ENCODE results near the gene MYBPC2.

DNA sequence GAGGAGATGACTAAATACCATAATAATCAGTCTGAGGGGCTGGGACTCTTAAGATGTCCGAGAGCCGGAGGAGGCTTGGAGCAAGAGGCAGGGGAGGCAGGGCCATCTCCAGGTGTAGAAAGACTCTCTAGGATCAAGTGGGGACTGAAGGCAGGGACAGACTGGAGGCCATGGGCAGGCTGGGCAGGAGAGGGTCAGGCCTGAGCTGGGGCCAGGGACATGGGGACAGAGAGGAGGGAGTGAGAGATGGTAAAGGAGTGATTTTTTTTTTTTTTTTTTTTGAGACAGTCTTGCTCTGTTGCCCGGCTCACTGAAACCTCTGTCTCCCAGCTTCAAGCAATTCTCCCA lies 76.1 kb downstream of the MYBPC2 start:
- TF ChIP-seq EZH2 (IDR thresholded peaks at IDR 0.05; ENCODE audit: borderline replicate concordance, low read length), result no peak
- TF ChIP-seq, protein P1, sequence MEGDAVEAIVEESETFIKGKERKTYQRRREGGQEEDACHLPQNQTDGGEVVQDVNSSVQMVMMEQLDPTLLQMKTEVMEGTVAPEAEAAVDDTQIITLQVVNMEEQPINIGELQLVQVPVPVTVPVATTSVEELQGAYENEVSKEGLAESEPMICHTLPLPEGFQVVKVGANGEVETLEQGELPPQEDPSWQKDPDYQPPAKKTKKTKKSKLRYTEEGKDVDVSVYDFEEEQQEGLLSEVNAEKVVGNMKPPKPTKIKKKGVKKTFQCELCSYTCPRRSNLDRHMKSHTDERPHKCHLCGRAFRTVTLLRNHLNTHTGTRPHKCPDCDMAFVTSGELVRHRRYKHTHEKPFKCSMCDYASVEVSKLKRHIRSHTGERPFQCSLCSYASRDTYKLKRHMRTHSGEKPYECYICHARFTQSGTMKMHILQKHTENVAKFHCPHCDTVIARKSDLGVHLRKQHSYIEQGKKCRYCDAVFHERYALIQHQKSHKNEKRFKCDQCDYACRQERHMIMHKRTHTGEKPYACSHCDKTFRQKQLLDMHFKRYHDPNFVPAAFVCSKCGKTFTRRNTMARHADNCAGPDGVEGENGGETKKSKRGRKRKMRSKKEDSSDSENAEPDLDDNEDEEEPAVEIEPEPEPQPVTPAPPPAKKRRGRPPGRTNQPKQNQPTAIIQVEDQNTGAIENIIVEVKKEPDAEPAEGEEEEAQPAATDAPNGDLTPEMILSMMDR (conservative IDR thresholded peaks at IDR 0.05 in 1 of 2, IDR thresholded peaks at IDR 0.05 in 1 of 2; ENCODE audit: extremely low read depth in 1 of 2, insufficient read depth in 1 of 2, low read depth in 1 of 2, low read length in 2 of 2), result no peak
